Measurements from ENCODE around the gene PSMA8. TPM values are rescaled to one million over a fixed set of nuclear protein-coding genes. Genes with fewer than 3 reads are reported as not detected.
"Not testable (repeated sequence)": the region's sequence is repeated elsewhere in the genome, so short reads cannot be mapped to it uniquely, and the experiment has no call there.

Gene PSMA8
- total RNA-seq, 1 experiment from 2014 or later: not detected

DNA sequence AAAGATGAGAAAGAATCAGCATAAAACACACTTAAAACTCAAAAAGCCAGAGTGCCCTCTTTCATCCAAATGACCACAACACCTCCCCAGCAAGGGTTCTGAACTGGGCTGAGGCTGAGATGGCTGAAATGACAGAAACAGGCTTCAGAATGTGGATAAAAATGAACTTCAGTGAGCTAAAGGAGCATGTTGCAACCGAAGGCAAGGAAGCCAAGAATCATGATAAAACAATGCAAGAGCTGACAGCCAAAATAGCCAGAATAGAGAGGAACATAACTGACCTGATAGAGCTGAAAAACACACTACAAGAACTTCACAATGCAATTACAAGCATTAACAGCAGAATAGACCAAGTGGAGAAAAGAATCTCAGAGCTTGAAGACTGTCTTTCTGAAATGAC, 12.2 kb upstream of the PSMA8 start:
- CTCF ChIA-PET: no interaction called here
- H3K4me3 ChIP-seq (ENCODE audit: low read depth, low read length, poor library complexity, severe bottlenecking): no peak overlapping the region
- no TSS peak for BruUV-seq (replicated peaks)
- no peaks in the 10 kb centered on the region for H3K9me3 ChIP-seq (ENCODE audit: low read depth, low read length, poor library complexity, severe bottlenecking)
- POLR2A ChIA-PET (ENCODE audit: low non-redundant PET): no interaction called here
- H3K27me3 ChIP-seq (replicated peaks; ENCODE audit: insufficient read depth, low read depth, low read length, poor library complexity): no peaks in the 10 kb centered on the region
- intact Hi-C loops (cut with micrococcal nuclease; ENCODE audit: unreplicated experiment): no loop called here
- no peaks in the 10 kb centered on the region for H3K36me3 ChIP-seq (ENCODE audit: insufficient read depth, low read length, poor library complexity, severe bottlenecking)
- DNase-seq (ENCODE audit: low spot score): no peak
- H3K4me1 ChIP-seq (ENCODE audit: insufficient read depth, low read length, poor library complexity, severe bottlenecking): no peaks in the 10 kb centered on the region
- H3K27ac ChIP-seq (ENCODE audit: low read depth, low read length, poor library complexity, severe bottlenecking): no peak overlapping the region
- no peak for TF ChIP-seq CTCF (conservative IDR thresholded peaks at IDR 0.05; ENCODE audit: low read depth, low read length)
- TF ChIP-seq EZH2 (IDR thresholded peaks at IDR 0.05; ENCODE audit: borderline replicate concordance, low read depth, low read length, poor library complexity, severe bottlenecking): no peak

GRCh38 chr18:26121994-26122393, 11.7 kb upstream of the PSMA8 start:
- intact Hi-C loops (cut with micrococcal nuclease; ENCODE audit: unreplicated experiment); H3K4me3 ChIP-seq (ENCODE audit: low read depth, low read length, poor library complexity, severe bottlenecking); H3K27ac ChIP-seq (ENCODE audit: low read depth, low read length, poor library complexity, severe bottlenecking); BruUV-seq (replicated peaks); CTCF ChIA-PET; H3K4me1 ChIP-seq (ENCODE audit: insufficient read depth, low read length, poor library complexity, severe bottlenecking); H3K9me3 ChIP-seq (ENCODE audit: low read depth, low read length, poor library complexity, severe bottlenecking); H3K36me3 ChIP-seq (ENCODE audit: insufficient read depth, low read length, poor library complexity, severe bottlenecking); POLR2A ChIA-PET (ENCODE audit: low non-redundant PET); H3K27me3 ChIP-seq (replicated peaks; ENCODE audit: insufficient read depth, low read depth, low read length, poor library complexity); DNase-seq (ENCODE audit: low spot score): not testable (repeated sequence)

GRCh38 chr18:26127786-26128185, 5.9 kb upstream of the PSMA8 start:
- Histone ChIP-seq H3K27ac (ENCODE audit: low read depth, low read length, poor library complexity, severe bottlenecking) (no peak overlapping the region), H3K27me3 (replicated peaks; ENCODE audit: insufficient read depth, low read depth, low read length, poor library complexity) (no peaks in the 10 kb centered on the region), H3K36me3 (ENCODE audit: insufficient read depth, low read length, poor library complexity, severe bottlenecking) (no peaks in the 10 kb centered on the region), H3K4me3 (ENCODE audit: low read depth, low read length, poor library complexity, severe bottlenecking) (no peak overlapping the region), H3K9me3 (ENCODE audit: low read depth, low read length, poor library complexity, severe bottlenecking) (no peaks in the 10 kb centered on the region), H3K4me1 (ENCODE audit: insufficient read depth, low read length, poor library complexity, severe bottlenecking) (no peaks in the 10 kb centered on the region)
- intact Hi-C loops (cut with micrococcal nuclease; ENCODE audit: unreplicated experiment): no loop called here
- no peak for DNase-seq (ENCODE audit: low spot score)
- BruUV-seq (replicated peaks): no TSS peak
- TF ChIP-seq CTCF (conservative IDR thresholded peaks at IDR 0.05; ENCODE audit: low read depth, low read length) (no peak), EZH2 (IDR thresholded peaks at IDR 0.05; ENCODE audit: borderline replicate concordance, low read depth, low read length, poor library complexity, severe bottlenecking) (no peak)
- ChIA-PET CTCF (no interaction called here), POLR2A (ENCODE audit: low non-redundant PET) (no interaction called here)

DNA sequence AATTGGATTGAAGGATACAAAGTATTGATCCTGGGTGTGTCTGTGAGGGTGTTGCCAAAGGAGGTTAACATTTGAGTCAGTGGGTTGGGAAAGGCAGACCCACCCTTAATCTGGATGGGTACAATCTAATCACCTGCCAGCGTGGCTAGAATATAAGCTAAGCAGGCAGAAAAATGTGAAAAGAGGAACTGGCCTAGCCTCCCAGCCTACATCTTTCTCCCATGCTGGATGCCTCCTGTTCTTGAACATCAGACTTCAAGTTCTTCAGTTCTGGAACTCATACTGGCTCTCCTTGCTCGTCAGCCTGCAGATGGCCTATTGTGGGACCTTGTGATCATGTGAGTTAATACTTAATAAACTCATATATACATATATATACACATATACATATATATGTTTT, 5.5 kb upstream of the PSMA8 start:
- CTCF ChIA-PET; H3K36me3 ChIP-seq (ENCODE audit: insufficient read depth, low read length, poor library complexity, severe bottlenecking); H3K4me3 ChIP-seq (ENCODE audit: low read depth, low read length, poor library complexity, severe bottlenecking); H3K9me3 ChIP-seq (ENCODE audit: low read depth, low read length, poor library complexity, severe bottlenecking); BruUV-seq (replicated peaks); H3K27ac ChIP-seq (ENCODE audit: low read depth, low read length, poor library complexity, severe bottlenecking); DNase-seq (ENCODE audit: low spot score); POLR2A ChIA-PET (ENCODE audit: low non-redundant PET); intact Hi-C loops (cut with micrococcal nuclease; ENCODE audit: unreplicated experiment); H3K27me3 ChIP-seq (replicated peaks; ENCODE audit: insufficient read depth, low read depth, low read length, poor library complexity); H3K4me1 ChIP-seq (ENCODE audit: insufficient read depth, low read length, poor library complexity, severe bottlenecking): not testable (repeated sequence)

Measured in A673 (cell line).